Testis (tissue), 3 donors: ENCODE data around the gene PXDN. TPM values are rescaled to one million over a fixed set of nuclear protein-coding genes. Genes with fewer than 3 reads are reported as not detected.

Source experiments
- DNase-seq: peaks from one replicate; pipeline ENCODE4 v3.0.0-alpha.2; 2019
- H3K27ac ChIP-seq, 2 donors: fragments of 200-600 bp; sonication (generic); one replicate each; pipeline ENCODE4 v1.5.1; 2019
- H3K27me3 ChIP-seq: fragments of 200-600 bp; sonication (generic); one replicate; pipeline ENCODE4 v1.5.1; 2019
- H3K36me3 ChIP-seq: fragments of 200-600 bp; sonication (generic); one replicate; pipeline ENCODE4 v1.5.1; 2017; ENCODE audit warnings: low read depth; ENCODE audit errors: missing control alignments
- H3K4me1 ChIP-seq: fragments of 200-600 bp; sonication (generic); one replicate; pipeline ENCODE4 v1.5.1; 2019
- H3K4me3 ChIP-seq, 2 donors: fragments of 200-600 bp; sonication (generic); one replicate each; pipeline ENCODE4 v1.5.1; 2017 to 2019
- H3K9me3 ChIP-seq: fragments of 200-600 bp; sonication (generic); one replicate; pipeline ENCODE4 v1.5.1; 2017
- CTCF ChIP-seq, 3 experiments: fragments of 450-650 bp in 2 of 3; fragments of 200-600 bp in 1 of 3; sonication (generic) in 1 of 3; IDR thresholded peaks; one replicate each; pipeline ENCODE4 v1.5.1; 2016 to 2019; ENCODE audit warnings: antibody characterized with exemption in 3 of 3, mild to moderate bottlenecking in 2 of 3, moderate library complexity in 1 of 3
- POLR2A ChIP-seq: fragments of 450-650 bp; IDR thresholded peaks from one replicate; pipeline ENCODE4 v1.6.1; 2017; ENCODE audit warnings: antibody characterized with exemption, mild to moderate bottlenecking, moderate library complexity
- WGBS, 2 donors: methylation state at CpG; one replicate each; pipeline ENCODE4 v1.1.5; 2018; 5-methylcytosine and 5-hydroxymethylcytosine counted together
- intact Hi-C: fragments of 100-400 bp; cut with DNase I; formaldehyde crosslinking; loops from one replicate; pipeline ENCODE4 v1.15.1; 2023; ENCODE audit warnings: low total_unique reads
- polyA plus RNA-seq: library from polyadenylated mRNA; stranded (reverse); fragments of 350-450 nt; fragmentation: Illumina TruSeq; extraction: RNeasy Lipid Tissue Mini Kit (QIAGEN cat#74804); gene quantifications from one replicate; pipeline ENCODE4 v1.2.3, GENCODE V29; 2014; ENCODE audit warnings: low read depth, low replicate concordance; ENCODE audit not compliant: insufficient read depth
- total RNA-seq, 2 donors: library from RNA; depleted of rRNA; stranded (reverse); fragments of >200 nt; gene quantifications; one replicate each; pipeline ENCODE4 v1.2.3, GENCODE V29; 2016

PXDN gene
- total and polyA plus RNA-seq, 3 donors from 2014 or later: 26.7 to 41.8 (median 33.8) TPM

GRCh38 chr2:1771626-1772280 lies 27.4 kb upstream of the PXDN start:
- Histone ChIP-seq H3K27me3 (no peaks in the 10 kb centered on the region), H3K4me3 (no peak overlapping the region), H3K9me3 (no peaks in the 10 kb centered on the region), H3K36me3 (no peaks in the 10 kb centered on the region), H3K27ac (no peak overlapping the region), H3K4me1 (no peaks in the 10 kb centered on the region)
- DNase-seq: no peak
- intact Hi-C loops: no loop called here
- 72 to 75% methylated on average over 2 to 3 of the region's 3 CpGs for WGBS, 2 donors
- TF ChIP-seq POLR2A (no peak), CTCF (IDR thresholded peaks at IDR 0.05) (no peak)

- Histone ChIP-seq H3K4me1 (no peaks in the 10 kb centered on the region), H3K27me3 (no peaks in the 10 kb centered on the region), H3K36me3 (no peaks in the 10 kb centered on the region), H3K9me3 (no peaks in the 10 kb centered on the region), H3K4me3 (no peak overlapping the region), H3K27ac (no peak overlapping the region)
- DNase-seq: no peak
- 92 to 93% methylated on average over 8 to 23 of the region's 23 CpGs for WGBS, 2 donors
- intact Hi-C loops: no loop called here
- no peak for TF ChIP-seq POLR2A
- TF ChIP-seq CTCF (IDR thresholded peaks at IDR 0.05): no peak
Observed at GRCh38 chr2:1770566-1771380, 26.5 kb upstream of the PXDN start.

- intact Hi-C loops: no loop called here
- Histone ChIP-seq H3K4me1 (no peaks in the 10 kb centered on the region), H3K27ac (no peak overlapping the region), H3K36me3 (no peaks in the 10 kb centered on the region), H3K4me3 (no peak overlapping the region), H3K27me3 (no peaks in the 10 kb centered on the region), H3K9me3 (no peaks in the 10 kb centered on the region)
- 65 to 67% methylated on average over 11 to 13 of the region's 13 CpGs for WGBS, 2 donors
- TF ChIP-seq CTCF (IDR thresholded peaks at IDR 0.05) (peak; percentile 26 to 75 (median 45)), POLR2A (no peak)
- DNase-seq: peak; percentile 84
Observed at GRCh38 chr2:1769703-1770422, 25.5 kb upstream of the PXDN start.

GRCh38 chr2:1767939-1768691 lies 23.8 kb upstream of the PXDN start:
- no peaks in the 10 kb centered on the region for H3K9me3 ChIP-seq
- WGBS, 2 donors: 91 to 95% methylated on average over 23 of the region's 23 CpGs
- H3K4me1 ChIP-seq: no peaks in the 10 kb centered on the region
- H3K36me3 ChIP-seq: no peaks in the 10 kb centered on the region
- no peaks in the 10 kb centered on the region for H3K27me3 ChIP-seq
- no peak overlapping the region for H3K27ac ChIP-seq
- H3K4me3 ChIP-seq: no peak overlapping the region
- TF ChIP-seq CTCF (IDR thresholded peaks at IDR 0.05) (no peak), POLR2A (no peak)
- intact Hi-C loops: no loop called here
- no peak for DNase-seq
